BLaER1 treated with 17β-estradiol and CSF1 and Interleukin-3, amounts not matched to agents 10 nM and 100 nM (cell line): ENCODE results near the gene TPRN.
A peak's percentile ranks its signal among the peaks of the same experiment; 100 is the strongest.

Source experiments
- H3K27ac ChIP-seq, 11 experiments: shearing (Covaris generic); formaldehyde crosslinking; 2 replicates each; pipeline ENCODE4 v1.8.1; 2022
- H3K27me3 ChIP-seq, 11 experiments: shearing (Covaris generic); formaldehyde crosslinking; 2 replicates each; pipeline ENCODE4 v1.8.1; 2022
- H3K36me3 ChIP-seq, 11 experiments: shearing (Covaris generic); formaldehyde crosslinking; 2 replicates each; pipeline ENCODE4 v1.8.1; 2022
- H3K4me1 ChIP-seq, 10 experiments: shearing (Covaris generic); formaldehyde crosslinking; 2 replicates each; pipeline ENCODE4 v1.8.1; 2022
- H3K4me2 ChIP-seq, 11 experiments: shearing (Covaris generic); formaldehyde crosslinking; 2 replicates each; pipeline ENCODE4 v1.8.1; 2022
- H3K4me3 ChIP-seq, 10 experiments: shearing (Covaris generic); formaldehyde crosslinking; 2 replicates each; pipeline ENCODE4 v1.8.1; 2022
- H3K9ac ChIP-seq, 11 experiments: shearing (Covaris generic); formaldehyde crosslinking; 2 replicates each; pipeline ENCODE4 v1.8.1; 2022
- H3K9me3 ChIP-seq, 11 experiments: shearing (Covaris generic); formaldehyde crosslinking; replicated peaks in 1 of 11; 2 replicates each; pipeline ENCODE4 v1.8.1; 2022
- H4K20me1 ChIP-seq, 11 experiments: shearing (Covaris generic); formaldehyde crosslinking; 2 replicates each; pipeline ENCODE4 v1.8.1; 2022
- Cebpa-rat ChIP-seq, 11 experiments: shearing (Covaris generic); IDR thresholded peaks; 2 replicates each; pipeline ENCODE4 v1.8.1; 2022

TPRN gene

DNA sequence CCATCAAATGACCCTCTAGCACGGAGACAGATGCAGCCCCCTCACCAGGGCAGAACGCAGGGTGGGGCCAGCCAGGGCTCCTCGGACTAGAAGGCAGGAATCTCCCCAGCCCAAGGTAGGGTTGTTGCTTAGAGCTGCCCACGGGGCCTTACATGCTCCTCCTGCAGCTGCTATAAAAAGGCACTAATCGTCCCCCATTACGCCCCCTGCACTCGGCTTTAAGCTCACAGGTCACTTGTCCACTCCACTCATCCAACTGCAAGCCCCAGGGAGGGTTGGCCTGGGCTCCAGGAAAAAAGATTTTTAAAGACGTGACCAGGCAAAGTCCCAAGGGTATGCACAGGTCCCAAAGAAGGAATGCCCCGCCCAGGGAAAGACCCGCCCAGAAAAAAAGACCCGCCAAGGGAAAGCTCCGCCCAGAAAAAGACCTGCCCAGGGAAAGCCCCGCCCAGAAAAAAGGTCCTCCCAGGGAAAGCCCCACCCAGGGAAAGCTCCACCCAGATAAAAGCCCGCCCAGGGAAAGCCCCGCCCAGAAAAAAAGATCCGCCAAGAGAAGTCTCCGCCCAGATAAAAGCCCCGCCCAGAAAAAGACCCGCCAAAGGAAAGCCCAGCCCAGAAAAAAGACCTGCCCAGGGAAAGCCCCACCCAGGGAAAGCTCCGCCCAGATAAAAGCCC is 50.5 kb downstream of the TPRN start:
- TF ChIP-seq Cebpa-rat (IDR thresholded peaks at IDR 0.05): no peak
- no peaks in the 10 kb centered on the region for H3K9me3 ChIP-seq
- H3K4me3 ChIP-seq: peak overlapping the region in 8 of 10 experiments; percentile 15 to 52 (median 39); a peak in 13 of 20 replicates
- H3K27ac ChIP-seq: peak overlapping the region in 8 of 11 experiments; percentile 5 to 65 (median 54); a peak in 12 of 22 replicates
- peaks cover 12 to 33% (median 30%) of the 10 kb centered on the region in 10 experiments; a peak in 19 of 20 replicates for H3K4me1 ChIP-seq
- peak overlapping the region; percentile 43 to 99 (median 82) for H3K4me2 ChIP-seq
- H3K9ac ChIP-seq: peak overlapping the region in 8 of 11 experiments; percentile 12 to 71 (median 57); a peak in 13 of 22 replicates
- peaks cover 0 to 15% (median 2%) of the 10 kb centered on the region in 11 experiments; a peak in 6 of 22 replicates for H4K20me1 ChIP-seq
- H3K36me3 ChIP-seq: no peaks in the 10 kb centered on the region
- H3K27me3 ChIP-seq: no peaks in the 10 kb centered on the region

DNA sequence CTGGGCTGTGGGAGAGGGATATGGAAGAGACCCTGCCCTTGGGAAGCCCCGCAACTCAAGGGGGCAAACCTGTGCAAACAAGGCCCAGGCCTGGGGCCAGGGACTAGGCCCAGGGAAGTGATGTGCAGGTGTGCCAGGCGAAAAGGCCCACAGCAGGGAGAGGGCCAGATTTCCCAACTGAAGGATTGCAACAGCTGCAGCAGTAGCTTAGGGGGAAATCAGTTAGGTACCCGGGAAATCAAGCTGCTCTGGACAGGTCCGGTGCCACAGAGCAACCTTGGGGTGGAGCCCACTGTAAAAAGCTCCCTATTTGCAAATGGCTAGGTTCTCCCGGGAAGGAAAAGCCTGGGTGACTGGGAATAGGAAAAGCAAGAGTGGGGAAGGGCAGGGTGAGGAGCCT is 51.2 kb downstream of the TPRN start:
- Histone ChIP-seq H3K4me1 (peaks cover 12 to 33% (median 30%) of the 10 kb centered on the region in 10 experiments; a peak in 19 of 20 replicates), H3K27ac (peak overlapping the region in 6 of 11 experiments; percentile 38 to 65 (median 57); a peak in 8 of 22 replicates), H3K9me3 (no peaks in the 10 kb centered on the region), H3K27me3 (no peaks in the 10 kb centered on the region), H3K4me3 (peak overlapping the region in 5 of 10 experiments; percentile 15 to 52 (median 35); a peak in 4 of 20 replicates), H3K36me3 (no peaks in the 10 kb centered on the region), H3K4me2 (peak overlapping the region; percentile 43 to 99 (median 82)), H3K9ac (peak overlapping the region in 7 of 11 experiments; percentile 12 to 71 (median 63); a peak in 12 of 22 replicates), H4K20me1 (peaks cover 0 to 15% (median 2%) of the 10 kb centered on the region in 11 experiments; a peak in 6 of 22 replicates)
- no peak for TF ChIP-seq Cebpa-rat (IDR thresholded peaks at IDR 0.05)

DNA sequence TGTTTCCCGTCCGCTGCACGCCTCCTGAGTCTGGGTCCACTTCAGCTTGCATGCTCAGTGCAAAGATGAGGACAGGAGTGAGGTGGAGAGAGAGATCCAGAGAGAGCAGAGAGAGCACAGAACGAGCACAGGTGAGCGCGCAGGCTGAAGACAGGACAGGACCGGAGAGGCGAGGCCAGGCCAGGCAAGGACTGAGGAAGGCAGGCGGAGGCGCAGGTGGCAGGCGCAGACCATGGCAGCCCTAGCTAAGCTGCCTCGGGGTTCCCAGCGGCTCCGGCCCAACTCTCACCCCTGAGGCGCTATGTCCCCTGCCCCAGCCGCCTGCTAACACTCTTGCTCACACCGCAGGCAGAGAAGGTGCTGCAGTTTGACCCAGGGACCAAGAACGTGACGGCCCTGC is 51.9 kb downstream of the TPRN start:
- H3K36me3 ChIP-seq: no peaks in the 10 kb centered on the region
- peak overlapping the region in 2 of 11 experiments; percentile 66 to 71; a peak in 2 of 22 replicates for H3K9ac ChIP-seq
- peaks cover 12 to 35% (median 30%) of the 10 kb centered on the region in 10 experiments; a peak in 19 of 20 replicates for H3K4me1 ChIP-seq
- no peak overlapping the region; a peak in 1 of 20 replicates for H3K4me3 ChIP-seq
- H3K27me3 ChIP-seq: peaks cover 0 to 4% (median 0%) of the 10 kb centered on the region in 11 experiments; a peak in 2 of 22 replicates
- no peak for TF ChIP-seq Cebpa-rat (IDR thresholded peaks at IDR 0.05)
- no peak overlapping the region for H3K27ac ChIP-seq
- H4K20me1 ChIP-seq: peaks cover 0 to 19% (median 2%) of the 10 kb centered on the region in 11 experiments; a peak in 7 of 22 replicates
- no peaks in the 10 kb centered on the region for H3K9me3 ChIP-seq
- H3K4me2 ChIP-seq: peak overlapping the region; percentile 14 to 99 (median 82); a peak in 19 of 22 replicates

DNA sequence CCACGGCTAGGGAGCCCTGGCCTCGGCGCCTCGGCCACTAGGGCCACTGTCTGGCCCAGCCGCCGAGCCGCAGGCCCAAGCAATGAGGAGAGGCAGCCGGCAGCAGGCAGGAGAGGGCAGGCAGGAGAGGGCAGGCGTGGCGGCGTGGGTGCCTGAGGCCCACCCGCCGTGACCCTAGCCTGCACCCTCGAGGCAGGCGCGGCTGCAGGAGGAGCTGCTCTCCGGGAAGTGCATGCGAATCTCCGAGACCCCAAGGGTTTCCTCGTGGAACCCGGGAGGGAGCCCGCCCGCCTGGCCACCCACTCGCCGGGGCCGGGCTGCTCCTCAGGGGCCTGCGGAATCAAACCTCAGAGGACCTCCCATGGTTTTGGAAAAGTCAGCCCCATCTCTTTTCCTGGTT is 52.3 kb downstream of the TPRN start:
- H3K4me1 ChIP-seq: peaks cover 12 to 39% (median 30%) of the 10 kb centered on the region in 10 experiments; a peak in 19 of 20 replicates
- H4K20me1 ChIP-seq: peaks cover 0 to 23% (median 2%) of the 10 kb centered on the region in 11 experiments; a peak in 7 of 22 replicates
- peak overlapping the region; percentile 14 to 99 (median 82); a peak in 16 of 22 replicates for H3K4me2 ChIP-seq
- TF ChIP-seq Cebpa-rat (IDR thresholded peaks at IDR 0.05): no peak
- no peak overlapping the region for H3K4me3 ChIP-seq
- H3K9me3 ChIP-seq: no peaks in the 10 kb centered on the region
- H3K27ac ChIP-seq: no peak overlapping the region
- H3K36me3 ChIP-seq: no peaks in the 10 kb centered on the region
- H3K27me3 ChIP-seq: peaks cover 0 to 8% (median 0%) of the 10 kb centered on the region in 11 experiments; a peak in 3 of 22 replicates
- no peak overlapping the region for H3K9ac ChIP-seq

DNA sequence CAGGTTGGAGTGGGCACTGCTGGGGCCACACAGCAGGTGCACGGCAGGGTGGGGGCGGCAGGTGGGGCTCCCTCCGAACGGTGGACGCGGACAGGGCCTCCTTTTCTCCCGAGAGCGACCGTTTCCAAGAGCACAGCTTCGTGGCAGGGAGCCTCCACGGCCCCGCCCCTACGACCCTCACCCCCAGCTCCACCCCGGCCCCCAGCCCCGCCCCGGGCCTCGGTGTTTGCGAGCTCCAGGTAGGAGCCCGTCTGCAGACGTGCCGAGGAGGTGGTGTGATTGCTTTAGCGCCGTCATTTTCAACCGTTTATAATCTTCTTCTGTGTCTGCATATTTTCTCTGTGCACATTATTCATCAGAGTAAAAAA is 52.8 kb downstream of the TPRN start:
- Histone ChIP-seq H3K9me3 (no peaks in the 10 kb centered on the region), H3K4me2 (peak overlapping the region in 10 of 11 experiments; percentile 9 to 99 (median 50); a peak in 11 of 22 replicates), H3K4me3 (no peak overlapping the region), H4K20me1 (peaks cover 0 to 27% (median 2%) of the 10 kb centered on the region in 11 experiments; a peak in 7 of 22 replicates), H3K9ac (no peak overlapping the region), H3K27ac (no peak overlapping the region), H3K36me3 (no peaks in the 10 kb centered on the region), H3K4me1 (peaks cover 12 to 43% (median 30%) of the 10 kb centered on the region in 10 experiments; a peak in 19 of 20 replicates), H3K27me3 (peaks cover 0 to 12% (median 3%) of the 10 kb centered on the region in 11 experiments; a peak in 5 of 22 replicates)
- TF ChIP-seq Cebpa-rat (IDR thresholded peaks at IDR 0.05): no peak

DNA sequence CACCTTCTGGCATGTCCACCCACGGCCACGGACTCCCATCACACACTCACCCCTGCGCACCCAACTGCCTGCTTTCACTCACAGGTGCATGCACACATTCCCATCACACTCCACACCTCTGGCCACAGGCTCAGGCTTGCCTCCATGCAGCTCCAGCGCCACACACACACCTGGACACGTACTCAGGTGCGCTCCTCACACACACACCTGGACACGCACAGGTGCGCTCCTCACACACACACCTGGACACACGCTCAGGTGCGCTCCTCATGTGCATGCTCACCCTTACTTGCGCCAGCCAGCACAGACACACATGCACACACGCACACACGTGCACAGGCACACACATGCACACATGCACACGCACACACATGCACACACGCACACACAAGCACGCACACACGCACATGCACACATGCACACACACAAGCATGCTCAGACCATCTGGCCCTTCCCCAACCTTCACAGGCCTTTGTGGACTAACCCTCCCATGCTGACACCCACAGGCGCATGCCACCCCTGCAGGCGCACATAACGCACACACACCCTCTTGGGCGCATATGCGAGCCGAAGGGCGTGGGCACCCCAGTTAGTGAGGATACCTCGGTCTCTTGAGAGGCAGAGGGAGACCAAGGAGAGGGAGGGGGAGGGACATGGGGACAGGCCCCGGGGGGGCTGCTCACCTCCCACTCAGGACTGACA is 53.3 kb downstream of the TPRN start:
- Histone ChIP-seq H4K20me1 (peaks cover 0 to 30% (median 2%) of the 10 kb centered on the region in 11 experiments; a peak in 7 of 22 replicates), H3K36me3 (no peaks in the 10 kb centered on the region), H3K4me1 (peaks cover 12 to 44% (median 30%) of the 10 kb centered on the region in 10 experiments; a peak in 19 of 20 replicates), H3K9ac (no peak overlapping the region), H3K4me2 (peak overlapping the region in 9 of 11 experiments; percentile 9 to 40 (median 27); a peak in 9 of 22 replicates), H3K4me3 (no peak overlapping the region), H3K27ac (no peak overlapping the region), H3K27me3 (peaks cover 0 to 18% (median 6%) of the 10 kb centered on the region in 11 experiments; a peak in 6 of 22 replicates), H3K9me3 (no peaks in the 10 kb centered on the region)
- TF ChIP-seq Cebpa-rat (IDR thresholded peaks at IDR 0.05): no peak

DNA sequence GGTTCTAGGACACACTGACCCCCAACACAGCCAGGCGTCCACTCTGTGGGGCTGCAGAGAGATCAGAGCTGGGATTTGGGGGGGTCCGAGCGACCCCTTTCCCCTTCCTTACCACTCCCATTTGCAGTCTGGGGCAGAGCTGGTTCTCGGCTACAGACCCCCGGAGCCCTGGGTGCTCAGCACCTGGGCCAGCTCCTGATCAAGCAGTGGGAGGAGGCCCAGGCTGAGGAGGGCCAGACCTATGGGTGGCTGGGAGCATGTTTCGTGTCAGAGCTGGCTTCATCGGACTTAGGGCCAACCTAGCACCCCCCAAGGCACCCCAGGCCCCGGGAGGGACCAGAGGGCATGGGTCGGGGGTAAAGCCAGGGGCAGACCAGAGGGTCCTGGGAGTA is 54.0 kb downstream of the TPRN start:
- H3K27ac ChIP-seq: no peak overlapping the region
- H3K4me3 ChIP-seq: no peak overlapping the region
- peaks cover 0 to 37% (median 2%) of the 10 kb centered on the region in 11 experiments; a peak in 7 of 22 replicates for H4K20me1 ChIP-seq
- no peak for TF ChIP-seq Cebpa-rat (IDR thresholded peaks at IDR 0.05)
- H3K27me3 ChIP-seq: peaks cover 0 to 25% (median 7%) of the 10 kb centered on the region in 11 experiments; a peak in 11 of 22 replicates
- H3K9ac ChIP-seq: no peak overlapping the region
- H3K9me3 ChIP-seq: no peaks in the 10 kb centered on the region
- H3K4me1 ChIP-seq: peaks cover 12 to 44% (median 30%) of the 10 kb centered on the region in 10 experiments; a peak in 19 of 20 replicates
- H3K36me3 ChIP-seq: no peaks in the 10 kb centered on the region
- no peak overlapping the region for H3K4me2 ChIP-seq

DNA sequence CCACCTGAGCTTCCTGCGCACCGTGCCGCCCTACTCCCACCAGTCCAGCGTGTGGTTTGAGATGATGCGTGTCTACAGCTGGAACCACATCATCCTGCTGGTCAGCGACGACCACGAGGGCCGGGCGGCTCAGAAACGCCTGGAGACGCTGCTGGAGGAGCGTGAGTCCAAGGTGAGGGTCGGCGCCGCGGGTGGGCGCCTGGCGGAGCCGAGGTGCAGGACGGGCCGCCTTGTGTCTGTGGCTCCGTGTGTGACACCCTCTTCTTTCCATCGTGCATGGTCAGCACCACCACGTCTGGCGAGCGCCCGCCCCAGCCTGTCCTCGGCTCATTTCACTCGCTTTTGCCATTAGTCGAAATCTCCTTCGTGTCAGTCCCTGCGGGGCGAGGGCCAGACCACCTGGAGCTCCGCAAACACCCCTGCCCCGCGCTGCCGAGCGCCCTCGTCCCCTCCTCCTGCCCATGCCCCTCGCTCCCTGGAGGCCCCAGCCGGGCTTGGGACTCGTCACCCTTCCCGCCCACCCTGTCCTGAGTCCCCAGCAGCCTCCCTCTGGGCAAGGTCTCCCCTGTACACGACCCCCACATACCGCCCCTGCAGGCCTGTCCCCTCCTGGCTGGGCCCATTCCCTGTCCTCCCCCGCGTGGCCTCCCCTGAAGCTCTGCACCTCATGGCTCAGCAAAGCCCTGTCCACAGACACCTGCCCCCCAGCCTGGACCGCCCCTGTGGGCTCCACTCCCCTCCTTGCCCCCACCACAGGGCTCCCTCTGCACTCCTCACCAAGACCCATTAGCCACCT is 54.6 kb downstream of the TPRN start:
- Histone ChIP-seq H3K36me3 (no peaks in the 10 kb centered on the region), H3K4me2 (no peak overlapping the region), H3K4me3 (no peak overlapping the region), H3K4me1 (peaks cover 12 to 47% (median 30%) of the 10 kb centered on the region in 10 experiments; a peak in 19 of 20 replicates), H3K9me3 (no peaks in the 10 kb centered on the region), H3K27ac (no peak overlapping the region), H3K9ac (no peak overlapping the region), H3K27me3 (peaks cover 5 to 31% (median 13%) of the 10 kb centered on the region in 11 experiments; a peak in 18 of 22 replicates), H4K20me1 (peaks cover 0 to 43% (median 2%) of the 10 kb centered on the region in 11 experiments; a peak in 7 of 22 replicates)
- TF ChIP-seq Cebpa-rat (IDR thresholded peaks at IDR 0.05): no peak
